HepG2 (cell line): ENCODE results near the gene TXNIP. TPM values are rescaled to one million over a fixed set of nuclear protein-coding genes. Genes with fewer than 3 reads are reported as not detected.

Experiments used
- BCL3 ChIP-seq: sonication (generic); formaldehyde crosslinking; IDR thresholded peaks from 2 replicates; pipeline ENCODE4 v1.5.1; 2020; ENCODE audit warnings: mild to moderate bottlenecking, missing genetic modification reagents, moderate library complexity
- ETV5 ChIP-seq: IDR thresholded peaks from 2 replicates; pipeline ENCODE4 v1.6.1; 2018; ENCODE audit warnings: missing biosample characterization, missing genetic modification reagents, inconsistent platforms, borderline replicate concordance
- HDAC6 ChIP-seq: fragments of 200-600 bp; sonication (generic); IDR thresholded peaks from 2 replicates; pipeline ENCODE4 v1.7.0; 2017; ENCODE audit warnings: mild to moderate bottlenecking, antibody characterized with exemption, low read length, low read depth
- KLF13 ChIP-seq: sonication (generic); formaldehyde crosslinking; IDR thresholded peaks from 2 replicates; pipeline ENCODE4 v1.4.0; 2020; ENCODE audit warnings: mild to moderate bottlenecking, missing genetic modification reagents
- MBD4 ChIP-seq: IDR thresholded peaks from 2 replicates; pipeline ENCODE4 v1.6.1; 2012; ENCODE audit warnings: low read length, inconsistent platforms, borderline replicate concordance
- NR2F6 ChIP-seq, 2 experiments: IDR thresholded peaks; 2 replicates each; pipeline ENCODE4 v1.6.1; 2016; ENCODE audit warnings: antibody characterized with exemption in 1 of 2, mild to moderate bottlenecking in 1 of 2
- ONECUT2 ChIP-seq: sonication (generic); formaldehyde crosslinking; IDR thresholded peaks from 2 replicates; pipeline ENCODE4 v1.4.0; 2020; ENCODE audit warnings: missing genetic modification reagents
- SAP130 ChIP-seq: IDR thresholded peaks from 2 replicates; pipeline ENCODE4 v1.6.1; 2016; ENCODE audit warnings: low read depth
- SOX13 ChIP-seq, 3 experiments: fragments of 450-650 bp in 1 of 3; sonication (generic) in 1 of 3; formaldehyde crosslinking in 1 of 3; IDR thresholded peaks in 2 of 3; conservative IDR thresholded peaks in 1 of 3; 2 replicates each; pipeline versions ENCODE4 v1.5.0 to v1.6.1; 2016 to 2020; ENCODE audit warnings: antibody characterized with exemption in 1 of 3, mild to moderate bottlenecking in 1 of 3, missing compliant biosample characterization in 1 of 3, missing genetic modification reagents in 1 of 3, moderate library complexity in 1 of 3
- ZNF354B ChIP-seq: sonication (generic); formaldehyde crosslinking; IDR thresholded peaks from 2 replicates; pipeline ENCODE4 v1.8.0; 2022; ENCODE audit warnings: mild to moderate bottlenecking, missing genetic modification reagents
- ZNF746 ChIP-seq: sonication (generic); formaldehyde crosslinking; IDR thresholded peaks from 2 replicates; pipeline ENCODE4 v1.8.0; 2022; ENCODE audit warnings: mild to moderate bottlenecking, missing genetic modification reagents
- polyA plus RNA-seq, 8 experiments: library from polyadenylated mRNA; depleted of rRNA in 3 of 8; stranded (reverse) in 7 of 8; unstranded in 1 of 8; fragments of >200 nt; fragmentation: Illumina TruSeq in 4 of 8; extraction: Trizol in 4 of 8; gene quantifications; 2 replicates each; pipeline versions ENCODE4 v1.2.1 to v1.2.3, GENCODE V29; 2011 to 2016; ENCODE audit warnings: low read depth in 4 of 8, missing spikeins in 1 of 8, mixed read lengths in 1 of 8; ENCODE audit not compliant: insufficient read depth in 1 of 8
- total RNA-seq, 5 experiments: library from RNA; depleted of rRNA; stranded (reverse); fragments of >200 nt; fragmentation: Illumina TruSeq; extraction: Trizol; gene quantifications; 2 replicates each; pipeline ENCODE4 v1.2.3, GENCODE V29; 2016; ENCODE audit warnings: low read depth in 1 of 5
- TF ChIP-seq, protein P1 (sequence below): IDR thresholded peaks from 2 replicates; pipeline ENCODE4 v1.6.1; 2016; ENCODE audit warnings: low read depth, control low read depth
- TF ChIP-seq, protein P2 (sequence below): sonication (generic); formaldehyde crosslinking; IDR thresholded peaks from 2 replicates; pipeline ENCODE4 v1.4.0; 2020; ENCODE audit warnings: missing genetic modification reagents, borderline replicate concordance
- TF ChIP-seq, protein P3 (sequence below): IDR thresholded peaks from 2 replicates; pipeline ENCODE4 v1.6.1; 2016; ENCODE audit warnings: low read depth, missing genetic modification reagents, missing compliant biosample characterization

Gene TXNIP
- total and polyA plus RNA-seq, 2 of the 13 experiments (the other 11 are each of a cell fraction or from before 2014, with no cell fraction given), result 24.4 to 237 TPM

- TF ChIP-seq, protein P1, sequence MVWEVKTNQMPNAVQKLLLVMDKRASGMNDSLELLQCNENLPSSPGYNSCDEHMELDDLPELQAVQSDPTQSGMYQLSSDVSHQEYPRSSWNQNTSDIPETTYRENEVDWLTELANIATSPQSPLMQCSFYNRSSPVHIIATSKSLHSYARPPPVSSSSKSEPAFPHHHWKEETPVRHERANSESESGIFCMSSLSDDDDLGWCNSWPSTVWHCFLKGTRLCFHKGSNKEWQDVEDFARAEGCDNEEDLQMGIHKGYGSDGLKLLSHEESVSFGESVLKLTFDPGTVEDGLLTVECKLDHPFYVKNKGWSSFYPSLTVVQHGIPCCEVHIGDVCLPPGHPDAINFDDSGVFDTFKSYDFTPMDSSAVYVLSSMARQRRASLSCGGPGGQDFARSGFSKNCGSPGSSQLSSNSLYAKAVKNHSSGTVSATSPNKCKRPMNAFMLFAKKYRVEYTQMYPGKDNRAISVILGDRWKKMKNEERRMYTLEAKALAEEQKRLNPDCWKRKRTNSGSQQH (CRISPR knock-in tag), result no peak
- TF ChIP-seq, protein P2, sequence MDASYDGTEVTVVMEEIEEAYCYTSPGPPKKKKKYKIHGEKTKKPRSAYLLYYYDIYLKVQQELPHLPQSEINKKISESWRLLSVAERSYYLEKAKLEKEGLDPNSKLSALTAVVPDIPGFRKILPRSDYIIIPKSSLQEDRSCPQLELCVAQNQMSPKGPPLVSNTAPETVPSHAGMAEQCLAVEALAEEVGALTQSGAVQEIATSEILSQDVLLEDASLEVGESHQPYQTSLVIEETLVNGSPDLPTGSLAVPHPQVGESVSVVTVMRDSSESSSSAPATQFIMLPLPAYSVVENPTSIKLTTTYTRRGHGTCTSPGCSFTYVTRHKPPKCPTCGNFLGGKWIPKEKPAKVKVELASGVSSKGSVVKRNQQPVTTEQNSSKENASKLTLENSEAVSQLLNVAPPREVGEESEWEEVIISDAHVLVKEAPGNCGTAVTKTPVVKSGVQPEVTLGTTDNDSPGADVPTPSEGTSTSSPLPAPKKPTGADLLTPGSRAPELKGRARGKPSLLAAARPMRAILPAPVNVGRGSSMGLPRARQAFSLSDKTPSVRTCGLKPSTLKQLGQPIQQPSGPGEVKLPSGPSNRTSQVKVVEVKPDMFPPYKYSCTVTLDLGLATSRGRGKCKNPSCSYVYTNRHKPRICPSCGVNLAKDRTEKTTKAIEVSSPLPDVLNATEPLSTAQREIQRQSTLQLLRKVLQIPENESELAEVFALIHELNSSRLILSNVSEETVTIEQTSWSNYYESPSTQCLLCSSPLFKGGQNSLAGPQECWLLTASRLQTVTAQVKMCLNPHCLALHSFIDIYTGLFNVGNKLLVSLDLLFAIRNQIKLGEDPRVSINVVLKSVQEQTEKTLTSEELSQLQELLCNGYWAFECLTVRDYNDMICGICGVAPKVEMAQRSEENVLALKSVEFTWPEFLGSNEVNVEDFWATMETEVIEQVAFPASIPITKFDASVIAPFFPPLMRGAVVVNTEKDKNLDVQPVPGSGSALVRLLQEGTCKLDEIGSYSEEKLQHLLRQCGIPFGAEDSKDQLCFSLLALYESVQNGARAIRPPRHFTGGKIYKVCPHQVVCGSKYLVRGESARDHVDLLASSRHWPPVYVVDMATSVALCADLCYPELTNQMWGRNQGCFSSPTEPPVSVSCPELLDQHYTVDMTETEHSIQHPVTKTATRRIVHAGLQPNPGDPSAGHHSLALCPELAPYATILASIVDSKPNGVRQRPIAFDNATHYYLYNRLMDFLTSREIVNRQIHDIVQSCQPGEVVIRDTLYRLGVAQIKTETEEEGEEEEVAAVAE (CRISPR knock-in tag), result no peak
- TF ChIP-seq NR2F6 (IDR thresholded peaks at IDR 0.05) (peak; percentile 60), NR2F6 (CRISPR knock-in tag; IDR thresholded peaks at IDR 0.05) (no peak), MBD4 (no peak), HDAC6 (no peak), SOX13 (IDR thresholded peaks at IDR 0.05) (no peak), SOX13 (CRISPR knock-in tag; conservative IDR thresholded peaks at IDR 0.05 in 1 of 2, IDR thresholded peaks at IDR 0.05 in 1 of 2) (peak in 1 of 2 experiments; percentile 44; a peak in 1 of 4 replicates), ZNF746 (CRISPR knock-in tag) (no peak), ZNF354B (CRISPR knock-in tag) (no peak), ONECUT2 (no peak), SAP130 (CRISPR knock-in tag) (0 out of 2 replicates have a peak, but pooled peaks have one; percentile 20), ETV5 (CRISPR knock-in tag) (peak; percentile 44; the same call in 1 of the 2 replicates), BCL3 (CRISPR knock-in tag) (no peak), KLF13 (CRISPR knock-in tag) (no peak)
- TF ChIP-seq, protein P3, sequence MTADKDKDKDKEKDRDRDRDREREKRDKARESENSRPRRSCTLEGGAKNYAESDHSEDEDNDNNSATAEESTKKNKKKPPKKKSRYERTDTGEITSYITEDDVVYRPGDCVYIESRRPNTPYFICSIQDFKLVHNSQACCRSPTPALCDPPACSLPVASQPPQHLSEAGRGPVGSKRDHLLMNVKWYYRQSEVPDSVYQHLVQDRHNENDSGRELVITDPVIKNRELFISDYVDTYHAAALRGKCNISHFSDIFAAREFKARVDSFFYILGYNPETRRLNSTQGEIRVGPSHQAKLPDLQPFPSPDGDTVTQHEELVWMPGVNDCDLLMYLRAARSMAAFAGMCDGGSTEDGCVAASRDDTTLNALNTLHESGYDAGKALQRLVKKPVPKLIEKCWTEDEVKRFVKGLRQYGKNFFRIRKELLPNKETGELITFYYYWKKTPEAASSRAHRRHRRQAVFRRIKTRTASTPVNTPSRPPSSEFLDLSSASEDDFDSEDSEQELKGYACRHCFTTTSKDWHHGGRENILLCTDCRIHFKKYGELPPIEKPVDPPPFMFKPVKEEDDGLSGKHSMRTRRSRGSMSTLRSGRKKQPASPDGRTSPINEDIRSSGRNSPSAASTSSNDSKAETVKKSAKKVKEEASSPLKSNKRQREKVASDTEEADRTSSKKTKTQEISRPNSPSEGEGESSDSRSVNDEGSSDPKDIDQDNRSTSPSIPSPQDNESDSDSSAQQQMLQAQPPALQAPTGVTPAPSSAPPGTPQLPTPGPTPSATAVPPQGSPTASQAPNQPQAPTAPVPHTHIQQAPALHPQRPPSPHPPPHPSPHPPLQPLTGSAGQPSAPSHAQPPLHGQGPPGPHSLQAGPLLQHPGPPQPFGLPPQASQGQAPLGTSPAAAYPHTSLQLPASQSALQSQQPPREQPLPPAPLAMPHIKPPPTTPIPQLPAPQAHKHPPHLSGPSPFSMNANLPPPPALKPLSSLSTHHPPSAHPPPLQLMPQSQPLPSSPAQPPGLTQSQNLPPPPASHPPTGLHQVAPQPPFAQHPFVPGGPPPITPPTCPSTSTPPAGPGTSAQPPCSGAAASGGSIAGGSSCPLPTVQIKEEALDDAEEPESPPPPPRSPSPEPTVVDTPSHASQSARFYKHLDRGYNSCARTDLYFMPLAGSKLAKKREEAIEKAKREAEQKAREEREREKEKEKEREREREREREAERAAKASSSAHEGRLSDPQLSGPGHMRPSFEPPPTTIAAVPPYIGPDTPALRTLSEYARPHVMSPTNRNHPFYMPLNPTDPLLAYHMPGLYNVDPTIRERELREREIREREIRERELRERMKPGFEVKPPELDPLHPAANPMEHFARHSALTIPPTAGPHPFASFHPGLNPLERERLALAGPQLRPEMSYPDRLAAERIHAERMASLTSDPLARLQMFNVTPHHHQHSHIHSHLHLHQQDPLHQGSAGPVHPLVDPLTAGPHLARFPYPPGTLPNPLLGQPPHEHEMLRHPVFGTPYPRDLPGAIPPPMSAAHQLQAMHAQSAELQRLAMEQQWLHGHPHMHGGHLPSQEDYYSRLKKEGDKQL (CRISPR knock-in tag), result no peak
These were observed 24.0 kb upstream of the TXNIP start (continued) for GRCh38 chr1:146020058-146021049.
